Liver (tissue), 9 donors: ENCODE measurements around the gene CADM2. TPM values are rescaled to one million over a fixed set of nuclear protein-coding genes. Genes with fewer than 3 reads are reported as not detected.

Experiments
- DNase-seq: peaks from one replicate; pipeline ENCODE4 v3.0.0-alpha.2; 2017; ENCODE audit warnings: low spot score
- H3K27ac ChIP-seq, 2 donors: one replicate each; pipeline ENCODE4 v1.7.0; 2013; ENCODE audit warnings: inconsistent platforms in 2 of 2, low read length in 2 of 2, control low read depth in 1 of 2, low read depth in 1 of 2, mild to moderate bottlenecking in 1 of 2
- H3K27me3 ChIP-seq, 4 donors: one replicate each; pipeline versions ENCODE4 v1.6.1 to v1.7.0; 2013; ENCODE audit warnings: low read length in 3 of 4, inconsistent platforms in 1 of 4, mild to moderate bottlenecking in 1 of 4, moderate library complexity in 1 of 4; ENCODE audit not compliant: control insufficient read depth in 4 of 4, insufficient read depth in 4 of 4
- H3K36me3 ChIP-seq, 4 donors: one replicate each; pipeline versions ENCODE4 v1.6.1 to v1.7.0; 2013; ENCODE audit warnings: low read length in 3 of 4, mild to moderate bottlenecking in 3 of 4, low read depth in 1 of 4, moderate library complexity in 1 of 4; ENCODE audit not compliant: control insufficient read depth in 4 of 4, insufficient read depth in 3 of 4
- H3K4me1 ChIP-seq, 4 donors: one replicate each; pipeline versions ENCODE4 v1.6.1 to v1.7.0; 2013; ENCODE audit warnings: low read length in 3 of 4, mild to moderate bottlenecking in 3 of 4, moderate library complexity in 1 of 4; ENCODE audit not compliant: control insufficient read depth in 4 of 4, insufficient read depth in 4 of 4
- H3K4me3 ChIP-seq, 3 donors: one replicate each; pipeline versions ENCODE4 v1.6.1 to v1.7.0; 2013; ENCODE audit warnings: low read length in 3 of 3, control low read depth in 1 of 3, low read depth in 1 of 3, mild to moderate bottlenecking in 1 of 3
- H3K9ac ChIP-seq, 2 donors: one replicate each; pipeline ENCODE4 v1.7.0; 2013; ENCODE audit warnings: low read length in 2 of 2, mild to moderate bottlenecking in 2 of 2, moderate library complexity in 2 of 2, control low read depth in 1 of 2, low read depth in 1 of 2
- H3K9me3 ChIP-seq, 4 donors: one replicate each; pipeline versions ENCODE4 v1.6.1 to v1.7.0; 2013; ENCODE audit warnings: low read length in 3 of 4; ENCODE audit not compliant: control insufficient read depth in 4 of 4
- ATF3 ChIP-seq: IDR thresholded peaks from 2 replicates; pipeline ENCODE4 v1.6.1; 2016; ENCODE audit warnings: antibody characterized with exemption
- CTCF ChIP-seq: fragments of 150-350 bp; IDR thresholded peaks from 2 replicates; pipeline ENCODE4 v1.5.1; 2017; ENCODE audit warnings: improper control_type of control experiment, low read depth, low read length; ENCODE audit not compliant: missing input control
- EGR1 ChIP-seq, 2 donors: IDR thresholded peaks; 2 replicates each; pipeline ENCODE4 v1.6.1; 2016 to 2018; ENCODE audit warnings: antibody characterized with exemption in 2 of 2, low read depth in 2 of 2
- FOXA1 ChIP-seq: IDR thresholded peaks from 2 replicates; pipeline ENCODE4 v1.6.1; 2016; ENCODE audit warnings: antibody characterized with exemption
- GABPA ChIP-seq, 2 donors: IDR thresholded peaks in 1 of 2; conservative IDR thresholded peaks in 1 of 2; 2 replicates each; pipeline ENCODE4 v1.6.1; 2016; ENCODE audit warnings: antibody characterized with exemption in 2 of 2, mild to moderate bottlenecking in 1 of 2, moderate library complexity in 1 of 2
- HNF4A ChIP-seq, 2 donors: conservative IDR thresholded peaks; 2 replicates each; pipeline ENCODE4 v1.6.1; 2016; ENCODE audit warnings: antibody characterized with exemption in 2 of 2, mild to moderate bottlenecking in 2 of 2
- HNF4G ChIP-seq: IDR thresholded peaks from 2 replicates; pipeline ENCODE4 v1.6.1; 2016; ENCODE audit warnings: antibody characterized with exemption
- JUND ChIP-seq, 2 donors: IDR thresholded peaks; 2 replicates each; pipeline ENCODE4 v1.6.1; 2016; ENCODE audit warnings: antibody characterized with exemption in 2 of 2
- NR2F2 ChIP-seq: IDR thresholded peaks from 2 replicates; pipeline ENCODE4 v1.6.1; 2016; ENCODE audit warnings: antibody characterized with exemption
- RAD21 ChIP-seq, 2 donors: IDR thresholded peaks; 2 replicates each; pipeline ENCODE4 v1.6.1; 2016; ENCODE audit warnings: antibody characterized with exemption in 2 of 2, mild to moderate bottlenecking in 2 of 2
- REST ChIP-seq: IDR thresholded peaks from 2 replicates; pipeline ENCODE4 v1.6.1; 2016; ENCODE audit warnings: antibody characterized with exemption, mild to moderate bottlenecking
- SP1 ChIP-seq: IDR thresholded peaks from 2 replicates; pipeline ENCODE4 v1.6.1; 2018; ENCODE audit warnings: antibody characterized with exemption, mild to moderate bottlenecking
- TAF1 ChIP-seq: conservative IDR thresholded peaks from 2 replicates; pipeline ENCODE4 v1.6.1; 2016; ENCODE audit warnings: antibody characterized with exemption, mild to moderate bottlenecking
- YY1 ChIP-seq: IDR thresholded peaks from 2 replicates; pipeline ENCODE4 v1.6.1; 2016; ENCODE audit warnings: antibody characterized with exemption, mild to moderate bottlenecking
- WGBS: extraction: QIAGEN DNeasy Blood & Tissue Kit; methylation state at CpG from one replicate; pipeline ENCODE4 v1.1.7; 2013; 5-methylcytosine and 5-hydroxymethylcytosine counted together
- polyA plus RNA-seq, 2 donors: library from polyadenylated mRNA; stranded (reverse) in 1 of 2; unstranded in 1 of 2; fragments of 200-250 nt in 1 of 2; fragments of >200 nt in 1 of 2; fragmentation: Nextera tagmentation in 1 of 2; extraction: Ambion mirVana in 1 of 2; gene quantifications; one replicate each; pipeline versions ENCODE4 v1.2.1 to v1.2.3, GENCODE V29; 2013 to 2015
- total RNA-seq, 2 donors: library from RNA; depleted of rRNA; stranded (reverse); fragments of >200 nt; gene quantifications; one replicate each; pipeline ENCODE4 v1.2.3, GENCODE V29; 2014
- TF ChIP-seq, protein P1 (sequence below): IDR thresholded peaks from 2 replicates; pipeline ENCODE4 v1.6.1; 2016; ENCODE audit warnings: antibody characterized with exemption
- TF ChIP-seq, protein P2 (sequence below): IDR thresholded peaks from 2 replicates; pipeline ENCODE4 v1.6.1; 2016; ENCODE audit warnings: antibody characterized with exemption
- donor health status: healthy.
- donor health status: healthy.
- donor health status: healthy.
- donor health status: healthy.
- donor health status: healthy.

CADM2 gene
- total and polyA plus RNA-seq, 4 donors, result 0.35 to 0.92 (median 0.51) TPM

- Histone ChIP-seq H3K27me3 (no peaks in the 10 kb centered on the region), H3K9me3 (no peaks in the 10 kb centered on the region), H3K4me1 (no peaks in the 10 kb centered on the region), H3K27ac (no peak overlapping the region), H3K4me3 (no peak overlapping the region), H3K36me3 (no peaks in the 10 kb centered on the region), H3K9ac (no peak overlapping the region)
- TF ChIP-seq YY1 (no peak), TAF1 (no peak), SP1 (no peak), JUND (IDR thresholded peaks at IDR 0.05) (no peak), EGR1 (IDR thresholded peaks at IDR 0.05; ENCODE audit: low read depth in 2 of 2) (no peak), GABPA (IDR thresholded peaks at IDR 0.05 in 1 of 2, conservative IDR thresholded peaks at IDR 0.05 in 1 of 2) (no peak), FOXA1 (no peak)
- TF ChIP-seq, protein P1, sequence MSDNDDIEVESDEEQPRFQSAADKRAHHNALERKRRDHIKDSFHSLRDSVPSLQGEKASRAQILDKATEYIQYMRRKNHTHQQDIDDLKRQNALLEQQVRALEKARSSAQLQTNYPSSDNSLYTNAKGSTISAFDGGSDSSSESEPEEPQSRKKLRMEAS, result no peak
- 79% methylated on average over 4 of the region's 4 CpGs for WGBS
- DNase-seq, result no peak
These were observed 285.3 kb downstream of the CADM2 start for GRCh38 chr3:85244091-85244490.

DNA sequence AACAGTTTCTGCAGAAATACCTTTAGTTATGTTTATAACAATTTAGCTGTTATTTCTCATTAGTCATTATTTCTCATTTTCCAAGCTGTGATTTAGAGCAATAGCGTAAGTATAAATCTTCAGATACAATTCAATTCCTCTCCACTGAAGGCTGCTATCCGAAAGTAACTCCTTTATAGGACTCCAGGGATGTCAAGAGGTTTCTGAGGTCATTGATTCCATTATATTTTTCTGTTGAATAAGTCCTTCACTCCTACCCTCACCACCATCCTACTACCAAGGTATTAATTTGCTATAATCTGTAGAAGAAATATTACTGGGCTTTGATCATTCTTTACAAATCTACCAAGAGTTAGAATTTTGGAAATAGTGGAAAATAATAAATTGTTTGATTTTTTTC lies 285.7 kb downstream of the CADM2 start:
- Histone ChIP-seq H3K27ac (no peak overlapping the region), H3K9ac (no peak overlapping the region), H3K36me3 (no peaks in the 10 kb centered on the region)

More for the DNA sequence above, 285.7 kb downstream of the CADM2 start:
- WGBS, result 75% methylated on average over 2 of the region's 2 CpGs
- Histone ChIP-seq H3K27me3 (no peaks in the 10 kb centered on the region), H3K4me1 (no peaks in the 10 kb centered on the region), H3K4me3 (no peak overlapping the region), H3K9me3 (no peaks in the 10 kb centered on the region)
- TF ChIP-seq ATF3 (no peak), FOXA1 (no peak), NR2F2 (no peak), HNF4A (conservative IDR thresholded peaks at IDR 0.05) (no peak), SP1 (no peak), RAD21 (IDR thresholded peaks at IDR 0.05) (no peak), JUND (IDR thresholded peaks at IDR 0.05) (no peak), HNF4G (no peak), REST (no peak), CTCF (no peak)
- TF ChIP-seq, protein P2, sequence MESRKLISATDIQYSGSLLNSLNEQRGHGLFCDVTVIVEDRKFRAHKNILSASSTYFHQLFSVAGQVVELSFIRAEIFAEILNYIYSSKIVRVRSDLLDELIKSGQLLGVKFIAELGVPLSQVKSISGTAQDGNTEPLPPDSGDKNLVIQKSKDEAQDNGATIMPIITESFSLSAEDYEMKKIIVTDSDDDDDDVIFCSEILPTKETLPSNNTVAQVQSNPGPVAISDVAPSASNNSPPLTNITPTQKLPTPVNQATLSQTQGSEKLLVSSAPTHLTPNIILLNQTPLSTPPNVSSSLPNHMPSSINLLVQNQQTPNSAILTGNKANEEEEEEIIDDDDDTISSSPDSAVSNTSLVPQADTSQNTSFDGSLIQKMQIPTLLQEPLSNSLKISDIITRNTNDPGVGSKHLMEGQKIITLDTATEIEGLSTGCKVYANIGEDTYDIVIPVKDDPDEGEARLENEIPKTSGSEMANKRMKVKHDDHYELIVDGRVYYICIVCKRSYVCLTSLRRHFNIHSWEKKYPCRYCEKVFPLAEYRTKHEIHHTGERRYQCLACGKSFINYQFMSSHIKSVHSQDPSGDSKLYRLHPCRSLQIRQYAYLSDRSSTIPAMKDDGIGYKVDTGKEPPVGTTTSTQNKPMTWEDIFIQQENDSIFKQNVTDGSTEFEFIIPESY, result no peak
- TF ChIP-seq, protein P1, result no peak
- no peak for DNase-seq
